Gastroesophageal sphincter (tissue), 3 donors: ENCODE results near the gene PNISR.

Source experiments
- CTCF ChIP-seq, 4 experiments: fragments of 200-600 bp in 2 of 4; fragments of 450-650 bp in 2 of 4; sonication (generic) in 1 of 4; IDR thresholded peaks; one replicate each; pipeline ENCODE4 v1.5.1; 2017 to 2019; ENCODE audit warnings: antibody characterized with exemption in 4 of 4, mild to moderate bottlenecking in 2 of 4, moderate library complexity in 2 of 4
- POLR2A ChIP-seq, 2 donors: fragments of 450-650 bp; IDR thresholded peaks; one replicate each; pipeline ENCODE4 v1.6.1; 2017; ENCODE audit warnings: antibody characterized with exemption in 2 of 2, mild to moderate bottlenecking in 2 of 2, moderate library complexity in 1 of 2

- no peak for TF ChIP-seq POLR2A (IDR thresholded peaks at IDR 0.05)
- TF ChIP-seq CTCF (IDR thresholded peaks at IDR 0.05): no peak
Measured at GRCh38 chr6:99407076-99407475, 18.0 kb downstream of the PNISR start.
